SK-N-MC (cell line): ENCODE data around the gene SPINK4.

Experiments used
- EZH2 ChIP-seq: fragments of 200-600 bp; sonication (generic); IDR thresholded peaks from one replicate; pipeline ENCODE4 v1.6.1; 2017; ENCODE audit warnings: antibody characterized with exemption
- FOXP2 ChIP-seq: optimal IDR thresholded peaks from 2 replicates; pipeline ENCODE3; 2011; ENCODE audit warnings: mild to moderate bottlenecking, moderate library complexity; ENCODE audit not compliant: insufficient read depth; ENCODE audit errors: extremely low read length, control extremely low read depth
- POLR2AphosphoS5 ChIP-seq: IDR thresholded peaks from 2 replicates; pipeline ENCODE4 v1.6.1; 2012; ENCODE audit warnings: mild to moderate bottlenecking, low read depth, low read length, borderline replicate concordance

GRCh38 chr9:33263131-33264002, 23.4 kb downstream of the SPINK4 start:
- TF ChIP-seq EZH2 = no peak
- TF ChIP-seq POLR2AphosphoS5 = no peak
- no peak for TF ChIP-seq FOXP2
